ENCODE measurements around the gene RBM18.

DNA sequence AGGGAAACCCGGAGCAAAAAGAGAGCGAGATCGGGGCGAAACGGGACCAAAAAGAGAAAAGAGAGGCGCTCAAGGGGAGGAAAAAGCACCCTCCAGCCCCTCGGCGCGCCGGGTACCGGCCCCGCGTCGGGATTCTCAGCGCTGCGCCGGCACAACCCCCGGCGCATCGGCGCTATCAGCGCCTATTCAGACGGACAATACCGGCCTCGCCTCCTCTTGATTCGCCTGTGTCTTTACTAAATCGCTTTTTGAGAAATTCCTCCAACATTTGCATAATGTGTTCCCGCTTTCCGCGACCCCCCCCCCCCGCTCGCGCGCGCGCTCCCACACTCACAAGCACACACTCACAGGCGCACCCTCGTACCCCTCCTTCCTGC is 36.5 kb downstream of the RBM18 start:
- TF ChIP-seq, protein P1, sequence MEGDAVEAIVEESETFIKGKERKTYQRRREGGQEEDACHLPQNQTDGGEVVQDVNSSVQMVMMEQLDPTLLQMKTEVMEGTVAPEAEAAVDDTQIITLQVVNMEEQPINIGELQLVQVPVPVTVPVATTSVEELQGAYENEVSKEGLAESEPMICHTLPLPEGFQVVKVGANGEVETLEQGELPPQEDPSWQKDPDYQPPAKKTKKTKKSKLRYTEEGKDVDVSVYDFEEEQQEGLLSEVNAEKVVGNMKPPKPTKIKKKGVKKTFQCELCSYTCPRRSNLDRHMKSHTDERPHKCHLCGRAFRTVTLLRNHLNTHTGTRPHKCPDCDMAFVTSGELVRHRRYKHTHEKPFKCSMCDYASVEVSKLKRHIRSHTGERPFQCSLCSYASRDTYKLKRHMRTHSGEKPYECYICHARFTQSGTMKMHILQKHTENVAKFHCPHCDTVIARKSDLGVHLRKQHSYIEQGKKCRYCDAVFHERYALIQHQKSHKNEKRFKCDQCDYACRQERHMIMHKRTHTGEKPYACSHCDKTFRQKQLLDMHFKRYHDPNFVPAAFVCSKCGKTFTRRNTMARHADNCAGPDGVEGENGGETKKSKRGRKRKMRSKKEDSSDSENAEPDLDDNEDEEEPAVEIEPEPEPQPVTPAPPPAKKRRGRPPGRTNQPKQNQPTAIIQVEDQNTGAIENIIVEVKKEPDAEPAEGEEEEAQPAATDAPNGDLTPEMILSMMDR (IDR thresholded peaks at IDR 0.05), result no peak
- TF ChIP-seq POLR2A (IDR thresholded peaks at IDR 0.05), result no peak

All from lower leg skin (tissue), 3 donors.